ENCODE measurements around the gene ST13. TPM values are rescaled to one million over a fixed set of nuclear protein-coding genes. Genes with fewer than 3 reads are reported as not detected.

Gene ST13
- total RNA-seq, 1 experiment from 2014 or later = 200 TPM

DNA sequence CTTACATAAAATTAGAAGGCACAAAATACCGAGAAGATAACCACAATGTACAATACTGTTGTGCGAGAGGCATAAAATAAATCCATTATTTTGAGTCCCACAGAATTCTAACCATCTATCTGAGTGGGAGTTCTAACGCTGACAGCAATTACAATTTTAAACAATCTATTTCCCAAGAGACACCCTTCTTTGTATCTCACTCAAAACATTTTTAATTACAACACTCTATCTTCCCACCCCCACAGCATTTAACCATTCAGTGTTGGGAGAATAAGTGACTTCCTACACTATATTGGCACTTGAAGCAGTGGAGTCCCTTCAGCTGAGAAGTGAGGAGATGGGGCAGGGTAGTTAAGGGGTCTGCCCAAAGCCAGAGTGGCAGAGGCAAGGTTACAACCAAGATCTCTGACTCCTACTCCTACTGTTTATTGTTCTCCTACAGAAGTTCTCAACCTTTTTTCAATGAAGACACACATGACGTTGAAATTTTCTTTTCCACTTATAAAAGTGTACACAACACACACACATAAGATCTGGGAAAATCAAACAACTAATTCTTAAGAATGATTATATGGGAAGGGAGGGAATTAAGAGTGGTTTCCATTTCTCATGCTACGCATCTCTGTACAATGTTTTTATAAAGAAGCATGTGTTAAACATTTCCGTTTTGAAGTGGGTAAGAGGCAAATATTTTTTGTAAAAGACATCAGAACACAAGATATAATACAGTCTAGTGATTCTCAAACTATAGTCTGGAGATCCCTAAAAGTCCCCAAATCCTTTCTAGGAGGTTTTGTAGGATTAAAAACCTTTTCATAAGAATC lies 48.2 kb downstream of the ST13 start:
- no peaks in the 10 kb centered on the region for H3K9me3 ChIP-seq (ENCODE audit: control insufficient read depth, insufficient read depth, low read depth, low read length)
- no peaks in the 10 kb centered on the region for H3K27me3 ChIP-seq (ENCODE audit: control insufficient read depth, insufficient read depth, low read length)
- no peaks in the 10 kb centered on the region for H3K4me1 ChIP-seq (ENCODE audit: control insufficient read depth, insufficient read depth, low read length)
- BruUV-seq (replicated peaks) = no TSS peak
- no peak for ATAC-seq
- H3K27ac ChIP-seq (ENCODE audit: low read length) = no peak overlapping the region
- POLR2A ChIA-PET = interaction anchor here (0.5 to 0.6 kb wide), 2 partner anchors 13 to 60 kb away, joined by 5 to 9 read pairs; no protein-coding TSS in a partner anchor
- intact Hi-C loops (cut with micrococcal nuclease; ENCODE audit: unreplicated experiment) = no loop called here
- H3K4me3 ChIP-seq (ENCODE audit: low read depth in 2 of 2, low read length in 2 of 2) = no peak overlapping the region
- CTCF ChIA-PET = no interaction called here
- TF ChIP-seq POLR2AphosphoS5 (IDR thresholded peaks at IDR 0.05; ENCODE audit: low read depth, low read length) (no peak), SIN3A (IDR thresholded peaks at IDR 0.05; ENCODE audit: borderline replicate concordance, insufficient read depth, low read depth, low read length) (no peak), TCF7L2 (IDR thresholded peaks at IDR 0.05; ENCODE audit: low read depth, low read length) (no peak)
- TF ChIP-seq, protein P1, sequence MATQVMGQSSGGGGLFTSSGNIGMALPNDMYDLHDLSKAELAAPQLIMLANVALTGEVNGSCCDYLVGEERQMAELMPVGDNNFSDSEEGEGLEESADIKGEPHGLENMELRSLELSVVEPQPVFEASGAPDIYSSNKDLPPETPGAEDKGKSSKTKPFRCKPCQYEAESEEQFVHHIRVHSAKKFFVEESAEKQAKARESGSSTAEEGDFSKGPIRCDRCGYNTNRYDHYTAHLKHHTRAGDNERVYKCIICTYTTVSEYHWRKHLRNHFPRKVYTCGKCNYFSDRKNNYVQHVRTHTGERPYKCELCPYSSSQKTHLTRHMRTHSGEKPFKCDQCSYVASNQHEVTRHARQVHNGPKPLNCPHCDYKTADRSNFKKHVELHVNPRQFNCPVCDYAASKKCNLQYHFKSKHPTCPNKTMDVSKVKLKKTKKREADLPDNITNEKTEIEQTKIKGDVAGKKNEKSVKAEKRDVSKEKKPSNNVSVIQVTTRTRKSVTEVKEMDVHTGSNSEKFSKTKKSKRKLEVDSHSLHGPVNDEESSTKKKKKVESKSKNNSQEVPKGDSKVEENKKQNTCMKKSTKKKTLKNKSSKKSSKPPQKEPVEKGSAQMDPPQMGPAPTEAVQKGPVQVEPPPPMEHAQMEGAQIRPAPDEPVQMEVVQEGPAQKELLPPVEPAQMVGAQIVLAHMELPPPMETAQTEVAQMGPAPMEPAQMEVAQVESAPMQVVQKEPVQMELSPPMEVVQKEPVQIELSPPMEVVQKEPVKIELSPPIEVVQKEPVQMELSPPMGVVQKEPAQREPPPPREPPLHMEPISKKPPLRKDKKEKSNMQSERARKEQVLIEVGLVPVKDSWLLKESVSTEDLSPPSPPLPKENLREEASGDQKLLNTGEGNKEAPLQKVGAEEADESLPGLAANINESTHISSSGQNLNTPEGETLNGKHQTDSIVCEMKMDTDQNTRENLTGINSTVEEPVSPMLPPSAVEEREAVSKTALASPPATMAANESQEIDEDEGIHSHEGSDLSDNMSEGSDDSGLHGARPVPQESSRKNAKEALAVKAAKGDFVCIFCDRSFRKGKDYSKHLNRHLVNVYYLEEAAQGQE (IDR thresholded peaks at IDR 0.05; ENCODE audit: insufficient read depth in 1 of 2, low read depth in 2 of 2, low read length in 1 of 2) = no peak
- TF ChIP-seq, protein P2, sequence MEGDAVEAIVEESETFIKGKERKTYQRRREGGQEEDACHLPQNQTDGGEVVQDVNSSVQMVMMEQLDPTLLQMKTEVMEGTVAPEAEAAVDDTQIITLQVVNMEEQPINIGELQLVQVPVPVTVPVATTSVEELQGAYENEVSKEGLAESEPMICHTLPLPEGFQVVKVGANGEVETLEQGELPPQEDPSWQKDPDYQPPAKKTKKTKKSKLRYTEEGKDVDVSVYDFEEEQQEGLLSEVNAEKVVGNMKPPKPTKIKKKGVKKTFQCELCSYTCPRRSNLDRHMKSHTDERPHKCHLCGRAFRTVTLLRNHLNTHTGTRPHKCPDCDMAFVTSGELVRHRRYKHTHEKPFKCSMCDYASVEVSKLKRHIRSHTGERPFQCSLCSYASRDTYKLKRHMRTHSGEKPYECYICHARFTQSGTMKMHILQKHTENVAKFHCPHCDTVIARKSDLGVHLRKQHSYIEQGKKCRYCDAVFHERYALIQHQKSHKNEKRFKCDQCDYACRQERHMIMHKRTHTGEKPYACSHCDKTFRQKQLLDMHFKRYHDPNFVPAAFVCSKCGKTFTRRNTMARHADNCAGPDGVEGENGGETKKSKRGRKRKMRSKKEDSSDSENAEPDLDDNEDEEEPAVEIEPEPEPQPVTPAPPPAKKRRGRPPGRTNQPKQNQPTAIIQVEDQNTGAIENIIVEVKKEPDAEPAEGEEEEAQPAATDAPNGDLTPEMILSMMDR (IDR thresholded peaks at IDR 0.05) = no peak
- no peaks in the 10 kb centered on the region for H3K36me3 ChIP-seq (ENCODE audit: control insufficient read depth, insufficient read depth, low read length)
- no peak for DNase-seq (ENCODE audit: low read depth, low spot score)
- in situ Hi-C loops (cut with HindIII; ENCODE audit: low pct_unique_long_range_greater_than_20kb, low sequenced_read_pairs) = no loop called here

DNA sequence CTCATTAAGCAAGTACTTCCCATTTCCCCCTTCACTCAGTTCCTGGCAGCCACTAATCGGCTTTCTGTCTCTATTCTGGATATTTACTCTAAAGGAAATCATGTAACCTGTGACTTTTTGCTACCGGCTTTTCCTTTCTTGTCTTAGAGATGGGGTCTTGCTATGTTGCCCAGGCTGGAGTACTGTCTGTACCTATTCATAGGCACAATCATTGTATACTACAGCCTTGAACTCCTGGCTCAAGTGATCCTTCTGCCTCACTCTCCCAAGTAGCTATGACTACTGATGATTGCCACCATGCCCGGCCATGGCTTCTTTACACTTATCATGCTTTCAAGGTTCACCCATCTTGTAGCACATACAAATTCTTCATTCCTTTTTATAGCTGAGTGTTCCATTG lies 49.7 kb downstream of the ST13 start:
- TF ChIP-seq TCF7L2 (IDR thresholded peaks at IDR 0.05; ENCODE audit: low read depth, low read length) = no peak
- TF ChIP-seq POLR2AphosphoS5 (IDR thresholded peaks at IDR 0.05; ENCODE audit: low read depth, low read length) = no peak
- TF ChIP-seq, protein P1 (IDR thresholded peaks at IDR 0.05; ENCODE audit: insufficient read depth in 1 of 2, low read depth in 2 of 2, low read length in 1 of 2) = no peak
- TF ChIP-seq SIN3A (IDR thresholded peaks at IDR 0.05; ENCODE audit: borderline replicate concordance, insufficient read depth, low read depth, low read length) = no peak
- TF ChIP-seq, protein P2 (IDR thresholded peaks at IDR 0.05) = no peak
- CTCF ChIA-PET = no interaction called here
- no peak for ATAC-seq
- Histone ChIP-seq H3K27me3 (ENCODE audit: control insufficient read depth, insufficient read depth, low read length) (no peaks in the 10 kb centered on the region), H3K9me3 (ENCODE audit: control insufficient read depth, insufficient read depth, low read depth, low read length) (no peaks in the 10 kb centered on the region), H3K4me3 (ENCODE audit: low read depth in 2 of 2, low read length in 2 of 2) (no peak overlapping the region), H3K27ac (ENCODE audit: low read length) (no peak overlapping the region), H3K36me3 (ENCODE audit: control insufficient read depth, insufficient read depth, low read length) (no peaks in the 10 kb centered on the region), H3K4me1 (ENCODE audit: control insufficient read depth, insufficient read depth, low read length) (no peaks in the 10 kb centered on the region)
- no peak for DNase-seq (ENCODE audit: low read depth, low spot score)
- intact Hi-C loops (cut with micrococcal nuclease; ENCODE audit: unreplicated experiment) = no loop called here
- POLR2A ChIA-PET = no interaction called here
- in situ Hi-C loops (cut with HindIII; ENCODE audit: low pct_unique_long_range_greater_than_20kb, low sequenced_read_pairs) = no loop called here
- no TSS peak for BruUV-seq (replicated peaks)

Data from Panc1 (cell line).